NCI-H69 (cell line): Measurements from ENCODE around the gene RSRC1.
"Not testable (repeated sequence)": the region's sequence is repeated elsewhere in the genome, so short reads cannot be mapped to it uniquely, and the experiment has no call there.

Experiments used
- DNase-seq: peaks from one replicate; lab custom pipeline; 2025; lab: John Stamatoyannopoulos, UW

Gene RSRC1

DNA sequence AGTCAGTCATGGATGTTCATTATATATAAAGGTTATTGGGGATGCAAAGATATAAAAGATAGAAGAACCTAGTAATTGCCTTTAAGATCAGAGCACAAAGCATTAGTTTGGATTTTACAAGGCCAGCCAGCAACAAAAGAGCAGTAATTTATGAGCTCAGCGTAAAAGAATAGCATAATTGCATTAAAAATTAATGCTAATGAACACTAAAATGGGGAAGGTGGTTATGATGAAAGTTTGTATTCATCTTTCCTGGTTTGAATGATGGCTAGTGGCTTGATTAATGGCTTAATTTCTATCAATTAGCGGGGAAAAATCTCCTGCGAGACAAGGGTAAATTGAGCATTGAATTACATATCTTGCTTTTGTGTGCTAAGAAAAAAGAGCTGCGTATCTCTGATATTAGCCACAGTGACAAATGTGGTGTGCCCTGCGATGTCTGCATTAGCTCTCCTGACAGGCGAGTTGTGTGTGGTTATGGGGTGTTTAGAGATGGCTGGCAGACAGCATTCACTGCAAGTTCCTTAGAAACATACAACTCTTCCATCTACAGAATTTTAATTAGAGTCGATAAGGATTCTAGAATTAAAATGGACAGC is 418.3 kb downstream of the RSRC1 start:
- DNase-seq, result peak; percentile 44

DNA sequence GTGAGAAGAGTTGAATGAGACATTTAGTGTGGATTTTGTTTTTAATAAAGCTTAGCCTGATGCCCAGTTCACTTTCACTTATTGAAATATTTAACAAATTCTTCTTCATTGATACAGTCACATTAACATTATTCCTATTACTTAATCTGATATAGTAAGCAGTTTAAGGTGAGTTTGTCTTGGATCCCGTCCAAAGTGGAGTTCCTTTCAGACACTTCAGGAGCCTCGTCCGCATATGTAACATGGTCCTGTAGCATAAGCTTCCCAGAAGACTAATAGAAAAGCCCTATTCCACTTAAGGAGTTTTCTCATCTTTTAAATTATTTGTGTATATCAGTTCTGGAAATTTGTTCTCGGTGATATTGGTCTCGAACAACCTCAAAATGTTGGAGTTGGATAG is 421.4 kb downstream of the RSRC1 start:
- DNase-seq, result peak; percentile 76

DNA sequence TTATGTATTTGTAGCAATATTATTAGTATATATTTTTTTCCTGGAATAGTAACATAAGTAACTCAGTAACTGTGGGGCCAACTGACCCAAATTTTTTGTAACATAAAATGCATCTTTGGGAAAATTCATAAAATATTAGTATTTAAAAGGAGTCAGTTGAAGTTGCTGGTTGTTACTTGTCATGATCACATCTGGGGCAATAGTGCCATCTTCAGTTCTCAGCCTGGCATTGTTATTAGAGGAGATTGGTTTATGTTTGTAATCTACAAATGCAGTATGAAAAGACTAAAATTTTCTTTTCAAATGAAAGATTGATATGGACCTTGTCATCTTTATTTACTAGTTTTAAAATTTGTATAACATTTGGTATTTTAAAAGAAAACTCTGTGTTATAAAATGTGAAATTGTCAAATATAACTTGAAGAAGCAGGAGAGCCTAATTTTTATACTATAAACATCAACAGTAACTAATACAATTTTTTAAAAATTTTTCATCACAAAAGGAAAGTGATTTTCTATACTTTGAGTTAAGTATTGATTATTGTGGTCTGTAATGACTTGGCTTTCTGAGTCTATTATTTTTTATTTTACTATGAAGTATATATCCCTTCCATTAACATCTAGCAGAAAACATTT is 422.3 kb downstream of the RSRC1 start:
- peak; percentile 60 for DNase-seq

DNA sequence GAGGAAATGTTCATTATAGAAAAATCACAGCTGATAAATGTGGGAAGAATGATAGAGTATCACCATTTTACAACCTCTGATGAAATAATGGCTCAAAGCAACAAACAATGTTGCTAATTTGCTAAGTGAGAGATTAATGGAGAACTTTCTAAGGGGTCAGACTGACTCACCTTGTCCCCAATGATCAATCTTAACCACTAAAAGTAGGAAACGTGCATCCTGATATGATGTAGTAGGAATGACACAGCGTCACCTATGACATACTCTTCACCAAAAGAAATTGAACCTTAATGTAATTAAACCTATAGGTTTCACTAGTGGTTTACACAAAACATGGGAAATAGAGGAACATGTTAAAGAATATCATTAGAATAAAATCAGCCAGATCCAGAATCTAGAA is 426.0 kb downstream of the RSRC1 start:
- DNase-seq, result no peak

DNA sequence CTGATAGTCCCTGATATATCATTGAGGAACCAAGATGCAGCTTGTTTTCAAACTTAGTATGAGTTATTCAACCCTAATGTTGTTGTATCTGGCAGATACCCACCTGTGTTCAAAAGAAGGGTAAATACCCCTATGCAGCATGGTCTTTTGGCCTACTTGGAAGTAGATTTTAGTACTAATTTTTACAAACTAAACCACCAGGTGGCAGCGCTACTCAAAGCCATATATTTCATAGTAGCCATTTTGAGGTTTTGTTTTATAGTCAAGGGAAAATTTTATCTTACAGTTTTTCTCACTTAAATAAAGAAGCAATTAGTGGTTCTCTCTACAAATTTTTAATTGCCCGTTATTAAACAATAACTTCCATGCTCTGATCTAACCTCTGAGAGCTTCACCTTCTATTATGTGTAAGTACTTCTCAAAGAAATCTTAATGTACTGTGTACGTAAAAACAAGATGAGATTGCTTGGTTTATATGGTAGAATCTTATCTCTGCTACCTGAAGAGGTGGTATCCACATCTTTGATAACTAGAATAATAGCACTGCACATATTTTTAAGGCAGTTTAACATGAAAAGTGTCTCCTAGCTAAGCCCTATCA is 429.6 kb downstream of the RSRC1 start:
- peak; percentile 49 for DNase-seq

DNA sequence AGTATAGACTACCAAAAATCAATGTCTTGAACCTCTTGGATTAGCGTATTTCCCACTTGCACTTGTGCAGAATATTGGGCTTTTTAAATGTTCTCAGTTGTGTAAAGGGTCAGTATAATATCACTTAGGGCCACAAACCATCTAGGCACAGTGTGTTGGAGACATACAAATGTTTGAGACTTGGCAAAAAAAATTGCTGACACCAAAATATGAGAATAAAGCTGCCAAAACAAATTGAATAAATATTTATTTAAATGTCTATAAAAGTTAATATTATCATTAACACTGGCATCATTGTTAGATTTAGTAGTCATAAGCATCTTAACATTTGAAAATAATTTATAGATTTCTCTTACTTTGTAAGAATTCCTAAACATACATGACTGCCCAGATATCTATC is 430.2 kb downstream of the RSRC1 start:
- no peak for DNase-seq

DNA sequence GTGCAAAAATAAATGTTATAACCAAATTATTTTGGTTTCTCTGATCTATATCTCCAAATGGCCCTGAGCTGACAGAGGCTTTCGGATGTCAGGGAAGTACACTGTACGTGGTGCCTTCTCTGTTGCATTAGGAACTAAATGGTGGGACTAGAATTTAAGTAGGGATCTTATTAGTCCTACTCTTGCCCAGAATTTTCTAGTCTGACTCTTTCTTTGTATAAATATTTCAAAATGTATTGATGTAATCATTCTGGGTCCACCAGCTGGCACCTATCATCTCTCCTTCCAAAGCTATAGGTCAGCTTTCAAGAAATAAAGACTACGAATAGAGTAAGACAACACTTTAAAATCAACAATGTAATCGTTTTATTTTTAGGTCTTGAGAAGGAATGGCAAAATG is 438.8 kb downstream of the RSRC1 start:
- DNase-seq, result no peak

DNA sequence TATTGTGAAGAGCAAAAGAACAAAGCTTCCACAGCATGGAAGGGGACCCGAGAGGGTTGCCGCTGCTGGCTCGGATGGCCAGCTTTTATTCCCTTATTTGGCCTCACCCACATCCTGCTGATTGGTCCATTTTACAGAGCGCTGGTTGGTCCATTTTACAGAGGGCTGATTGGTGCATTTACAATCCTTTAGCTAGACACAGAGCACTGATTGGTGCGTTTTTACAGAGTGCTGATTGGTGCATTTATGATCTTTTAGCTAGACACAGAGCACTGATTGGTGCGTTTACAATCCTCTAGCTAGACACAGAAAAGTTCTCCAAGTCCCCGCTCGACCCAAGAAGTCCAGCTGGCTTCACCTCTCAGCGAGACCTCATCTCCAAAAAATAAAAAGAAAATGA is 440.0 kb downstream of the RSRC1 start:
- not testable (repeated sequence) for DNase-seq

DNA sequence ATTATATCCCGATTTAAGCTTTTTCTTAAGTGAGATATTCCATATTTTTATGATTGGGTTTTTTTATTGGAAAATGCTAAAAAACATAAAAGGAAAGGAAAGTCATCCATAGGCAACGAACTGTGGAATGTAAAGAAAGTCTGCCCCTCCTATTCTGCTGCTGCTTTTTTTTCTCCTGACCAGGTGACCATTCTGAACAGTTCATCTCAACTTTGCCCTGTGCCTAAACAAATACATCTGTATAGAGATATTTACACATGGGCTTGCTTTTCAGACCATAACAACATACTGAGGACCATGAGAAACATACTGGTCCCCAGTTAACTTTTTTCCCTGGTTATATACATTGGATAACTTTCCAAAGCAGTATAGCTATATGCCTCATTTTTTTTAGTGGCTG is 442.2 kb downstream of the RSRC1 start:
- DNase-seq, result no peak

DNA sequence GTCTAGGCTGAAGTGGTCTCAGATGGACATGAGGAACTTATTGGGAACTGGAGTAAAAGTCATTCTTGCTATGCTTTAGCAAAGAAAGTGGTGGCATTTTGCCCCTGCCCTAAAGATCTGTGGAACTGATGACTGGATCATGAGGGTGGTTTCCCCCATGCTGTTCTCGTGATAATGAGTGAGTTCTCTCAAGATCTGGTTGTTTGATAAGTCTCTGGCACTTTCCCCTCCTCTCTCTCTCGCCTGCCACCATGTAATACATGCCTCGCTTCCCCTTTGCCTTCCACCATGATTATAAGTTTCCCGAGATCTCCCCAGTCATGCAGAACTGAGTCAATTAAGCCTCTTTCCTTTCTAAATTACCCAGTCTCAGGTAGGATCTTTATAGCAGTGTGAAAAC is 449.6 kb downstream of the RSRC1 start:
- DNase-seq, result no peak

DNA sequence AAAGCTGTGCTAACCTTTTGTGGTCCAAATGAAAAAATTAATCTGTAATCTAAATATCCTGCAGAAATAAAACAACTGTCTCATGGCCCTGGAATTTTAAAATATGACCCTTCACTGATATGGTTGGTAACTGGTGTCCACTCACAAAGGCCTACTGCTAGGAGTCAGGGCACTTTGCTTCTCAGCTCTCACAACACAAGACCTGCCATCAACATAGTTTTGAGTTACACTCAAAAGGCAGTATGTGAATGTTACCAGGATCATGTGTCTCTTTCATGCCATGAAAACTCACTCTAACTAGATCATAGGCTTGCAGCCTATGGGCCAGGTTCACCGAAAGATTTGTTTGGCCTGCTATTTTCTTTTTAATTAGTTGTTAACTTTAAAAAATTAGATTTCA is 451.1 kb downstream of the RSRC1 start:
- no peak for DNase-seq

DNA sequence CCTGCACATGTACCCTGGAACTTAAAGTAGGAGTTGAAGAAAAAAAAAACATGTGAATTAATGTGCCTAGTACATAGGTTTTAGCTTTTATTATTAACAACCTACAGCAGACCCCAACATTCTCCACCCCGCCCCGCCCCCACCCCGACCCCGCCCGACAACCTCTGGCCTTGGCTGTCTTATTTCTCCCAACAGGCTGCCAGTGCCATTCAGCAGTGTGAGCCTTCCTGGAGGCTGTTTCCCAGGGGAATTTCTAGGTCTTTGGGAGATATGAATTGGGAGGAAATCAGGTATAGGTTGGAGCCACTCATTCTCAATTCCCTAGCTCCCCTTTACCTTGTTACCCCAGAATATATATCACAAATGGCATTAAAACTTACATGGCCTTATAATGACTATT is 452.8 kb downstream of the RSRC1 start:
- DNase-seq, result no peak

DNA sequence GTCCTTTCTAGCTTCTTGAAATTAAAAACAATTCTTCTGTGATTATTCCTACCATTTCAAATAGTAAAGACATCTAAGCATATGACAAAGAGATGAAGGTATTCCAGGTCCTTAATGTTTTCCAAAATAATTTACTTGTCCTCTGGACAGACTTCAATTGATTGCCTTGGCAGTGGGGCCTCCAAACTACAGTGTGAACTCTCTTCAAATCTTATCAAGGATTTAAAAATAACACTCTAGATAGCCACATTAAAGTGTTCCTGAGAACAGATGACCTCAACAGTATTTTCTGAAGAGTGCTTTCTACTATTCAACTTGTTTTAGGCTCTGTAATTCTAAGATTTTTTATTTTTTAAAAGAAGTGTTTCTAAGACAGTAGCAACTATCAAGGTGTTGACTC is 453.2 kb downstream of the RSRC1 start:
- no peak for DNase-seq

DNA sequence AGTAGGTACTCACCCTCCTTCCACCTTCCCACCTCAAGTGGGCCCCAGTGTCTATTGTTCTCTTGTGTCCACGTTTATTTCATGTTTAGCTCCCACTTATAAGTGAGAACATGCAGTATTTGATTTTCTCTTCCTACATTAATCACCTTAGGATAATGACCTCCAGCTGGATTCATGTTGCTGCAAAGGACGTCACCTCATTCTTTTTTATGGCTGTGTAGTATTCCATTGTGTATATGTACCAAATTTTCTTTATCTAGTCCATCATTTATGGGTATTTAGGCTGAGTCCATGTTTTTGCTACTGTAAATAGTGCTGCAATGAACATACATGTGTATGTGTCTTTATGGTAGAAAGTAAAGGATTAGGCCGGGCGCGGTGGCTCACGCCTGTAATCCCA is 455.2 kb downstream of the RSRC1 start:
- DNase-seq, result no peak

DNA sequence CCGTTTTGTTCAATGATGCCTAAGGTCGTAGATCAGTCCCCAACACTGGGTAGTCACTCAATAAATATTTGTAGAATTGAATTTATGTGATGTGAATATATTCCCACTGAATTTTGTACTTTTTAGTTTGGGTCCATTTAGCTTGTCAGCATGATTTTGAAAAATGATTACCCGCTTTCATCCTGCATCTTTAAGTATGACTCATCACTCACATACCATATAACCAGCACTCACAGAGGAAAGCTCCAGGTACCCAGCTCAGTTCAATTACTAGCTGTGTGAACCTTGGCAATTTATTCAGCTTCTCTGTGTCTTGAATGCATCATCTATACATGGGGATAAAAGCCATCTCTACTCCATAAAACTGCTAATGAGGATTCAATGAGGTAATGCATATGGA is 458.9 kb downstream of the RSRC1 start:
- peak; percentile 7 for DNase-seq

DNA sequence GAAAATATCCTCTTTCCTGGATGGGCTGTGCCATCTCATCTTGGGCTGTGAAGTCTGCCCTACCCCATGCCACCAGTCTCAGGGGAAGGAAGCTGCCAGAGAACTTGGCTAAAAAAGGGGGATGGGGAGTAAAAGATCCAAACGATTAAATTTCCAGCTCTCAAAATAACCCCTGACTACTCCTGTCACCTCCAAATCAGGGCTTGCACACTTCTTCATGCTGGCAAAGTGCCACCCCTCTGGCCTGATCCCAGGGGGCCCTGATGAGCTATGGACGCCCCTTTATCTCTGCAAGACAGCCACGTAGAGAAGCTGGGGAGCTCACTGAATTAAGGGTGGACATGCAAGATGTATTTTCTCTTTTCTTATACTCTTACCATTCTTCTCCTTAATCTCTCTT is 459.9 kb downstream of the RSRC1 start:
- DNase-seq, result no peak

DNA sequence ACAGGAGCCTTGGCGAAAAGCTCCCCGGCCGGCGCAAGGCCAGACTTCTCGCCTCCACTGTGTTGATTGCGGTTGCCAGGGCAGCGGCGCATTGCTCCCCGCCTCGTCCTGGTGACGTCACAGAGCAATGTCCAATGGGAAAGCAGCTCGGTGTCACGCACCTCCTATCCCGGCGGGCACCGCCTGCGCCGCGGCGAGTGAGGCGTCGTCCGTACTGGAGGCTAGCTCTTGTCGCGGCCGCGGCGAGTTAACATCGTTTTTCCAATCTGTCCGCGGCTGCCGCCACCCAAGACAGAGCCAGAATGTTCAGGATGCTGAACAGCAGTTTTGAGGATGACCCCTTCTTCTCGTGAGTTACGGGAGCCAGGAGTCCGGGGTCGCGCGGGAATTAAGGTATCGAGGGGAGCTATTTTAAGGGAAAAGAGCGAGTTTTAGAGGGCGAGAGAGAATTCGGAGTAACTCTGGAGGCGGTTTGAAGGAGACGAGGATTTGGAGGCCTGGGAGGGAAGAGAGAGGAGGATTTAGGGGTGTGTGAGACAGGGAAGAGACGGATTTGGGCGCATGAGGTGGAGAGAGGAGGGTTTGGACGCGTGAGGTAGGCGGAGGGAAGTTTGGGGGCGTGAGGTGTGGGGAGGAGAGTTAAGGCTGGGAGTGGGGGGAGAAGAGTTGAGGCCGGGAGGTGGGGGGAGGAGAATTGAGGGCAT is 461.3 kb downstream of the RSRC1 start, which contains the start of gene MLF1:
Gene MLF1 (plus strand): TSS at position 196 of the 704 bp plus-strand sequence. CDS start 107 bp downstream, at position 303.
- DNase-seq, result peak; percentile 94

DNA sequence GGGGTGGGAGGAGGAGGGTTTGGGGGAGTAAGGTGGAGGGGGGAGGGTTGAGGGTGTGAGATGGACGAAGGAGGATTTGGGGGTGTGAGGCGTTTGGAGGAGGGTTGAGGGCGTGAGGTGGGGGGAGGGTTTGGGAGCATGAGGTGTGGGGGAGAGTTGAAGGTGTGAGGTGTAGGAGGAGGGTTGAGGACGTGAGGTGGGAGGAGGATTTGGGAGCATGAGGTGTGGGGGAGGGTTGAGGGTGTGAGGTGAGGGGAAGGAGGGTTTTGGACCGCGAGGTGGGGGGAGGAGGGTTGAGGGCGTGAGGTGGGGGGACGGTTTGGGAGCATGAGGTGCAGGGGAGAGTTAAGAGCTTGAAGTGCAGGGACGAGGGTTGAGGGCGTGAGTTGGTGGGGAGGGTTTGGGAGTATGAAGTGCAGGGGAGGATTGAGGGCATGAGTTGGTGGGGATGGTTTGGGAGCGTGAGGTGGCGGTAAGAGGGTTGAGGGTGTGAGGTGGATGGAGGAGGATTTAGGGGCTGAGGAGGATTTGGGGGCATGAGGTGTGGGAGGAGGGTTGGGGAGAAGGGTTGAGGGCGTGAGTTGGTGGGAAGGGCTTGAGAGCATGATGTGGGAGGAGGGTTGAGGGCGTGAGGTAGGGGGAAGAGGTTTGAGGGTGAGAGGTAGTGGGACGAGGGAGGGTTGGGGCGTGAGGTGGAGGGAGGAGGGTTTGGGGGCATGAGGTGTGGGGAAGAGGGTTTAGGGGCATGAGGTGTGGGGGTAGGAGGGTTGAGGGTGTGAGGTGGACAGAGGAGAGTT is 462.3 kb downstream of the RSRC1 start:
- DNase-seq, result no peak

DNA sequence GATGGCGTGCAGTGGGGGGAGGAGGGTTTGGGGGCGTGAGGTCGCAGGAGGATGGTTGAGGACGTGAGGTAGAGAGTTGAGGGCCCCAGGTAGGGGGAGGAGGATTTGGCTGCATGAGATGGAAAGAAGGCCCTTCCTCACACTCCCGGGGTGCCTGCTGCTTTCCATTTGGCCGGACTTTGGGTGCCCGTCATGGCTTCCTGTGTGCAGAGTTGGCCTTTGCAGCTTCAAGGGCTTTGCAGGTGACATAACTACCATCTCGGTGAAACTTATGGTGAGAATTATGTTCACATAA is 462.8 kb downstream of the RSRC1 start:
- no peak for DNase-seq

DNA sequence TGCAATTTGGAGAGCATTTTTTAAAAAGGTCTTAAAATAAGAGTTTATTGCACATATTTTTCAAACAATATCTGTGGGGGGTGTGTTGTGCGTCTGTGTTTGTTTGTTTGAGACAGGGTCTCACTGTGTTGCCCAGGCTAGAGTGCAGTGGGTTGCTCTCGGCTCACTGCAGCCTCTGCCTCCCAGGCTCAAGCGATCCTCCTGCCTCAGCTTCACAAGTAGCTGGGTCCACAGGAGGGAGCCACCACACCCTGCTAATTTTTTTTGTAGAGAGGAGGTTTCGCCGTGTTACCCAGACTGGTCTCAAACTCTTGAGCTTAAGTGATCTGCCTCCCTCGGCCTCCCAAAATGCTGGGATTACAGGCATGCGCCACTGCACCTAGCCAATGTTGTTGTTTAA is 463.8 kb downstream of the RSRC1 start:
- peak; percentile 2 for DNase-seq

DNA sequence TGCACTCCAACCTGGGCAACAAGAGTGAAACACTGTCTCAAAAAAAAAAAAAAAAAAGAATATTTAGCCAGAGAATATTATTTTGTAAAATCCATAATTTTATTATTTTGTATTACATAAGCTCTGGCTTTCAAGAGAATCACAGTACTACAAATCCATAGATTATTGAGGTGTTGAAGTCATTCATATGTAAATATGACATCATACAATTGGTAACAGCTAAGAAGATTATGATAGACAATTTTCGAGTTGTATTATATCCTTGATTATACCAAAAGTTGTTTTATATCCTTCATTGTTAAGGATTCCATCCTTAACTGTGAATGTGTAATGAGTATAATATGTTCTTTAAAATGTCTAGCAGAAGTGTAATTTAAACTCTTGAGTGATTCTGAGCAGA is 464.8 kb downstream of the RSRC1 start:
- no peak for DNase-seq

DNA sequence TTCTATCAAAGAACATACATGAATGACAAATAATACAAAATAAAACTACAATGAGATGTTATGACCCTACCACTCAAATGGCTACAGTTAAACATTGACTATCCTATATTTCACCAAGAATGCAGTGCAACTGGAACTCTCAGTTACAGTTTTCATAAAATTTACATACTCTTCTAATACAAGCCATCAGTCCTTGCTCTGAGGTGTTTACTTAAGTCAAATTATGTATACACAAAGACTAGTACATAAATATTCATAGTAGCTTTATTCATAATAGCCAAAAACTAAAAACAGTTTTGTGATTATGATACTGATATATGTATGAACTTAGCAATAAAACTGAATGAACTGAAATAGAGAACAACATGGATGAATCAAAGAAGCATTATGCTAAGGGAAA is 480.3 kb downstream of the RSRC1 start:
- no peak for DNase-seq
